Measurements from ENCODE around the gene BPI.

- TF ChIP-seq REST (IDR thresholded peaks at IDR 0.05; ENCODE audit: low read depth) (no peak), MAX (IDR thresholded peaks at IDR 0.05) (no peak), RAD21 (IDR thresholded peaks at IDR 0.05; ENCODE audit: low read depth) (no peak), CEBPB (IDR thresholded peaks at IDR 0.05) (no peak), EGR1 (IDR thresholded peaks at IDR 0.05) (no peak), FOXM1 (IDR thresholded peaks at IDR 0.05; ENCODE audit: borderline replicate concordance, low read depth) (no peak), EP300 (IDR thresholded peaks at IDR 0.05; ENCODE audit: borderline replicate concordance) (no peak)
Observed at GRCh38 chr20:38313676-38314075, 9.7 kb downstream of the BPI start.

Measured in Ishikawa (cell line).